K562 (cell line): ENCODE results near the gene GFRA3. TPM values are rescaled to one million over a fixed set of nuclear protein-coding genes. Genes with fewer than 3 reads are reported as not detected.

Experiments
- GTF2E2 ChIP-seq: fragments of 200-800 bp; sonication (Bioruptor generic); IDR thresholded peaks from 2 replicates; pipeline ENCODE4 v1.6.1; 2016; ENCODE audit warnings: missing genetic modification characterization, missing compliant biosample characterization
- ILK ChIP-seq: fragments of 450-650 bp; IDR thresholded peaks from 2 replicates; pipeline ENCODE4 v1.6.1; 2016; ENCODE audit warnings: missing genetic modification characterization, low read depth, mild to moderate bottlenecking, missing compliant biosample characterization, moderate library complexity, borderline replicate concordance
- LCOR ChIP-seq: sonication (generic); formaldehyde crosslinking; IDR thresholded peaks from 2 replicates; pipeline ENCODE4 v1.8.0; 2022; ENCODE audit warnings: mild to moderate bottlenecking, missing genetic modification reagents
- NFATC3 ChIP-seq: fragments of 450-650 bp; IDR thresholded peaks from 2 replicates; pipeline ENCODE4 v1.6.1; 2017; ENCODE audit warnings: mild to moderate bottlenecking
- POLR2A ChIP-seq: fragments of 450-650 bp; conservative IDR thresholded peaks from 2 replicates; pipeline ENCODE4 v1.6.1; 2016
- RAD21 ChIP-seq, 2 experiments: fragments of 250-450 bp in 1 of 2; fragments of 450-650 bp in 1 of 2; sonication (Bioruptor Pico) in 1 of 2; formaldehyde crosslinking in 1 of 2; IDR thresholded peaks in 1 of 2; conservative IDR thresholded peaks in 1 of 2; 2 replicates each; pipeline versions ENCODE4 v1.4.0 to v1.8.0; 2020 to 2022; ENCODE audit warnings: mild to moderate bottlenecking in 2 of 2, moderate library complexity in 1 of 2
- SP1 ChIP-seq: sonication (generic); formaldehyde crosslinking; IDR thresholded peaks from 2 replicates; pipeline ENCODE4 v1.8.1; 2022; ENCODE audit warnings: mild to moderate bottlenecking, missing genetic modification reagents
- TAF9B ChIP-seq: fragments of 450-650 bp; IDR thresholded peaks from 2 replicates; pipeline ENCODE4 v1.6.1; 2018; ENCODE audit warnings: mild to moderate bottlenecking; ENCODE audit not compliant: partially characterized antibody
- ZBTB12 ChIP-seq: fragments of 250-450 bp; sonication (Bioruptor Pico); IDR thresholded peaks from 2 replicates; pipeline ENCODE4 v1.4.0; 2020
- ZC3H8 ChIP-seq: fragments of 450-650 bp; IDR thresholded peaks from 2 replicates; pipeline ENCODE4 v1.6.1; 2017
- ZNF239 ChIP-seq: fragments of 250-450 bp; sonication (Bioruptor Pico); IDR thresholded peaks from 2 replicates; pipeline ENCODE4 v1.4.0; 2020; ENCODE audit warnings: mild to moderate bottlenecking
- ZNF324 ChIP-seq: fragments of 250-450 bp; sonication (Bioruptor Pico); IDR thresholded peaks from 2 replicates; pipeline ENCODE4 v1.4.0; 2020; ENCODE audit warnings: mild to moderate bottlenecking
- polyA plus RNA-seq, 8 experiments: library from polyadenylated mRNA; depleted of rRNA in 4 of 8; stranded (reverse) in 5 of 8; unstranded in 3 of 8; fragments of >200 nt; fragmentation: Nextera tagmentation in 2 of 8; fragmentation: Illumina TruSeq in 1 of 8; extraction: Ambion mirVana in 2 of 8; extraction: Trizol in 1 of 8; gene quantifications; 2 replicates each; pipeline versions ENCODE4 v1.2.1 to v1.2.3, GENCODE V29; 2011 to 2014; ENCODE audit warnings: inconsistent platforms in 1 of 8, missing spikeins in 1 of 8
- total RNA-seq, 7 experiments: library from RNA; depleted of rRNA in 6 of 7; stranded (reverse); fragments of >200 nt in 6 of 7; fragmentation: Illumina TruSeq in 2 of 7; extraction: Trizol in 2 of 7; gene quantifications; 2 replicates each; pipeline versions ENCODE4 v1.2.1 to v1.2.3, GENCODE V29; 2011 to 2021; ENCODE audit warnings: low replicate concordance in 1 of 7
- TF ChIP-seq, protein P1 (sequence below), 3 experiments: fragments of 200-800 bp in 1 of 3; fragments of 250-450 bp in 1 of 3; fragments of 450-650 bp in 1 of 3; sonication (Bioruptor Pico) in 1 of 3; sonication (Bioruptor generic) in 1 of 3; formaldehyde crosslinking in 1 of 3; IDR thresholded peaks; 2 replicates each; pipeline versions ENCODE4 v1.6.1 to v1.8.0; 2016 to 2022; ENCODE audit warnings: mild to moderate bottlenecking in 2 of 3, missing genetic modification characterization in 2 of 3, missing compliant biosample characterization in 1 of 3, moderate library complexity in 1 of 3
- TF ChIP-seq, protein P2 (sequence below): sonication (generic); formaldehyde crosslinking; IDR thresholded peaks from 2 replicates; pipeline ENCODE4 v1.8.1; 2023; ENCODE audit warnings: missing genetic modification reagents, mild to moderate bottlenecking, borderline replicate concordance
- TF ChIP-seq, protein P3 (sequence below): fragments of 450-650 bp; conservative IDR thresholded peaks from 2 replicates; pipeline ENCODE4 v1.6.1; 2016; ENCODE audit warnings: missing genetic modification characterization, low read depth, mild to moderate bottlenecking, control low read depth, missing compliant biosample characterization

Gene GFRA3
- total and polyA plus RNA-seq, 9 of the 15 experiments (the other 6 are each of a cell fraction or from before 2014, with no cell fraction given) = 0.05 to 0.09 (median 0.08) TPM; not detected in 6

GRCh38 chr5:138213161-138214029, 61.0 kb downstream of the GFRA3 start, which contains the start of gene CDC23 (continued):
- TF ChIP-seq POLR2A (peak; percentile 96), SP1 (CRISPR knock-in tag) (peak; percentile 87), RAD21 (CRISPR knock-in tag; conservative IDR thresholded peaks at IDR 0.05 in 1 of 2, IDR thresholded peaks at IDR 0.05 in 1 of 2) (no peak), NFATC3 (no peak), LCOR (CRISPR knock-in tag) (peak; percentile 57; the same call in 1 of the 2 replicates), GTF2E2 (tag) (peak; percentile 71; the same call in 1 of the 2 replicates), ZBTB12 (CRISPR knock-in tag) (peak; percentile 84), TAF9B (peak; percentile 90), ILK (no peak), ZNF239 (CRISPR knock-in tag) (no peak), ZC3H8 (0 out of 2 replicates have a peak, but pooled peaks have one; percentile 51), ZNF324 (CRISPR knock-in tag) (no peak)
- TF ChIP-seq, protein P1, sequence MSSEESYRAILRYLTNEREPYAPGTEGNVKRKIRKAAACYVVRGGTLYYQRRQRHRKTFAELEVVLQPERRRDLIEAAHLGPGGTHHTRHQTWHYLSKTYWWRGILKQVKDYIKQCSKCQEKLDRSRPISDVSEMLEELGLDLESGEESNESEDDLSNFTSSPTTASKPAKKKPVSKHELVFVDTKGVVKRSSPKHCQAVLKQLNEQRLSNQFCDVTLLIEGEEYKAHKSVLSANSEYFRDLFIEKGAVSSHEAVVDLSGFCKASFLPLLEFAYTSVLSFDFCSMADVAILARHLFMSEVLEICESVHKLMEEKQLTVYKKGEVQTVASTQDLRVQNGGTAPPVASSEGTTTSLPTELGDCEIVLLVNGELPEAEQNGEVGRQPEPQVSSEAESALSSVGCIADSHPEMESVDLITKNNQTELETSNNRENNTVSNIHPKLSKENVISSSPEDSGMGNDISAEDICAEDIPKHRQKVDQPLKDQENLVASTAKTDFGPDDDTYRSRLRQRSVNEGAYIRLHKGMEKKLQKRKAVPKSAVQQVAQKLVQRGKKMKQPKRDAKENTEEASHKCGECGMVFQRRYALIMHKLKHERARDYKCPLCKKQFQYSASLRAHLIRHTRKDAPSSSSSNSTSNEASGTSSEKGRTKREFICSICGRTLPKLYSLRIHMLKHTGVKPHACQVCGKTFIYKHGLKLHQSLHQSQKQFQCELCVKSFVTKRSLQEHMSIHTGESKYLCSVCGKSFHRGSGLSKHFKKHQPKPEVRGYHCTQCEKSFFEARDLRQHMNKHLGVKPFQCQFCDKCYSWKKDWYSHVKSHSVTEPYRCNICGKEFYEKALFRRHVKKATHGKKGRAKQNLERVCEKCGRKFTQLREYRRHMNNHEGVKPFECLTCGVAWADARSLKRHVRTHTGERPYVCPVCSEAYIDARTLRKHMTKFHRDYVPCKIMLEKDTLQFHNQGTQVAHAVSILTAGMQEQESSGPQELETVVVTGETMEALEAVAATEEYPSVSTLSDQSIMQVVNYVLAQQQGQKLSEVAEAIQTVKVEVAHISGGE (CRISPR knock-in tag; IDR thresholded peaks at IDR 0.05) = 0 out of 6 replicates have a peak, but pooled peaks of 1 of the 3 experiments have one; percentile 23
- TF ChIP-seq, protein P2, sequence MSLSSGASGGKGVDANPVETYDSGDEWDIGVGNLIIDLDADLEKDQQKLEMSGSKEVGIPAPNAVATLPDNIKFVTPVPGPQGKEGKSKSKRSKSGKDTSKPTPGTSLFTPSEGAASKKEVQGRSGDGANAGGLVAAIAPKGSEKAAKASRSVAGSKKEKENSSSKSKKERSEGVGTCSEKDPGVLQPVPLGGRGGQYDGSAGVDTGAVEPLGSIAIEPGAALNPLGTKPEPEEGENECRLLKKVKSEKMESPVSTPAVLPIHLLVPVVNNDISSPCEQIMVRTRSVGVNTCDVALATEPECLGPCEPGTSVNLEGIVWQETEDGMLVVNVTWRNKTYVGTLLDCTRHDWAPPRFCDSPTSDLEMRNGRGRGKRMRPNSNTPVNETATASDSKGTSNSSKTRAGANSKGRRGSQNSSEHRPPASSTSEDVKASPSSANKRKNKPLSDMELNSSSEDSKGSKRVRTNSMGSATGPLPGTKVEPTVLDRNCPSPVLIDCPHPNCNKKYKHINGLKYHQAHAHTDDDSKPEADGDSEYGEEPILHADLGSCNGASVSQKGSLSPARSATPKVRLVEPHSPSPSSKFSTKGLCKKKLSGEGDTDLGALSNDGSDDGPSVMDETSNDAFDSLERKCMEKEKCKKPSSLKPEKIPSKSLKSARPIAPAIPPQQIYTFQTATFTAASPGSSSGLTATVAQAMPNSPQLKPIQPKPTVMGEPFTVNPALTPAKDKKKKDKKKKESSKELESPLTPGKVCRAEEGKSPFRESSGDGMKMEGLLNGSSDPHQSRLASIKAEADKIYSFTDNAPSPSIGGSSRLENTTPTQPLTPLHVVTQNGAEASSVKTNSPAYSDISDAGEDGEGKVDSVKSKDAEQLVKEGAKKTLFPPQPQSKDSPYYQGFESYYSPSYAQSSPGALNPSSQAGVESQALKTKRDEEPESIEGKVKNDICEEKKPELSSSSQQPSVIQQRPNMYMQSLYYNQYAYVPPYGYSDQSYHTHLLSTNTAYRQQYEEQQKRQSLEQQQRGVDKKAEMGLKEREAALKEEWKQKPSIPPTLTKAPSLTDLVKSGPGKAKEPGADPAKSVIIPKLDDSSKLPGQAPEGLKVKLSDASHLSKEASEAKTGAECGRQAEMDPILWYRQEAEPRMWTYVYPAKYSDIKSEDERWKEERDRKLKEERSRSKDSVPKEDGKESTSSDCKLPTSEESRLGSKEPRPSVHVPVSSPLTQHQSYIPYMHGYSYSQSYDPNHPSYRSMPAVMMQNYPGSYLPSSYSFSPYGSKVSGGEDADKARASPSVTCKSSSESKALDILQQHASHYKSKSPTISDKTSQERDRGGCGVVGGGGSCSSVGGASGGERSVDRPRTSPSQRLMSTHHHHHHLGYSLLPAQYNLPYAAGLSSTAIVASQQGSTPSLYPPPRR (CRISPR knock-in tag) = no peak
- TF ChIP-seq, protein P3, sequence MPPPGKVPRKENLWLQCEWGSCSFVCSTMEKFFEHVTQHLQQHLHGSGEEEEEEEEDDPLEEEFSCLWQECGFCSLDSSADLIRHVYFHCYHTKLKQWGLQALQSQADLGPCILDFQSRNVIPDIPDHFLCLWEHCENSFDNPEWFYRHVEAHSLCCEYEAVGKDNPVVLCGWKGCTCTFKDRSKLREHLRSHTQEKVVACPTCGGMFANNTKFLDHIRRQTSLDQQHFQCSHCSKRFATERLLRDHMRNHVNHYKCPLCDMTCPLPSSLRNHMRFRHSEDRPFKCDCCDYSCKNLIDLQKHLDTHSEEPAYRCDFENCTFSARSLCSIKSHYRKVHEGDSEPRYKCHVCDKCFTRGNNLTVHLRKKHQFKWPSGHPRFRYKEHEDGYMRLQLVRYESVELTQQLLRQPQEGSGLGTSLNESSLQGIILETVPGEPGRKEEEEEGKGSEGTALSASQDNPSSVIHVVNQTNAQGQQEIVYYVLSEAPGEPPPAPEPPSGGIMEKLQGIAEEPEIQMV = no peak
